Spleen (tissue), 7 donors: Measurements from ENCODE around the gene SETBP1.

ENCODE experiments used
- POLR2AphosphoS5 ChIP-seq, 3 donors: sonication (generic); formaldehyde crosslinking; IDR thresholded peaks; one replicate each; pipeline ENCODE4 v1.5.1; 2017; ENCODE audit warnings: antibody characterized with exemption in 3 of 3
- TF ChIP-seq, protein P1 (sequence below), 11 experiments: fragments of 200-600 bp in 7 of 11; fragments of 450-650 bp in 4 of 11; sonication (generic) in 4 of 11; IDR thresholded peaks in 8 of 11; conservative IDR thresholded peaks in 3 of 11; 1 replicate in 7 of 11; 2 replicates in 4 of 11; pipeline versions ENCODE4 v1.4.0 to v1.8.0; 2016 to 2021; ENCODE audit warnings: antibody characterized with exemption in 11 of 11, inconsistent platforms in 4 of 11, mild to moderate bottlenecking in 1 of 11
- donor health status: DM: no; HTN: no; CAD: no; lungs with moderate emphysema.
- donor health status: DM: no; HTN: no; CAD: no.
- donor health status: DM: no; HTN: no; CAD: no.

DNA sequence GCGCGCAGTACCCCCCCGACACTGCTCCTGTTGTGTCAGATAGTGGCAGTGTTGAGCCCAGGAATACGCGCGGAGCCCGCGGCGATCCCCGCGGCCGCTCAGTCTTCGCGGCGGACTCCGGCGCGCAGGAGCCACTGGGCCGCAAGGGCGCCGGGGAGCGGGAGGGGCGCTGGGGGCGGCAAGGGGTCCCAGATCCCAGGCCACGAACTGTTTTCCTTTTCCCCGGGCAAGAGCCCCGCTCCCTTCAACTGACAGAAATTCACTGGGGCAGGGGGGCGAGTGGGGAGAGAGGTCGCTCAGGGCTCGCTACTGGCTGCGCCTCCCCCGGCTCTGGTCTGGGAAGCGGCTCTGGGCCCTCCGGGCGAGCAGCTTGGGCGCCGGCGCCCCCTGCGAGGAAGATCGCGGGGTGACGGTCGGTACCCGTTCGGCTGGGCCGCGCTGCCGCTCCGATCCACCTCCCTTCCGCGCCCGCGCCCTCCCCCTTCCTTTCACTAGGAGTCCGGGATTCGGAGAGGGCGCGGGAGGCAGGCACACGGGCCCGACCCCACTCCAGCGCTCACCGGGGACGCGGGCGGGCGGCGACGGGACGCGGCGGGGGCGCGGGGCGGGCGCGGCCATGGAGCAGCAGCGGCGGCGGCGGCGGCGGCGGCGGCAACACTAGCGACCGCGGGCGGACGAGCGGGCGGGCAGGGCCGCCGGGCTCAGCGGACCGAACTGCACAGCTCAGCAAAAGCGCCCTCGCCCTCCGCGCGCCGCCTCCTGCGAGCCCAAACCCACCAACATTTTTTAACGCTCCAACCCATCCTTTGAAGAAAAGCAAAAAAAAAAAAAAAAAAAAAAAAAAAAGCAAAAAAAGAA lies 1.4 kb upstream of the SETBP1 start:
- TF ChIP-seq POLR2AphosphoS5 (IDR thresholded peaks at IDR 0.05), result peak; percentile 94 to 95 (median 94)
- TF ChIP-seq, protein P1, sequence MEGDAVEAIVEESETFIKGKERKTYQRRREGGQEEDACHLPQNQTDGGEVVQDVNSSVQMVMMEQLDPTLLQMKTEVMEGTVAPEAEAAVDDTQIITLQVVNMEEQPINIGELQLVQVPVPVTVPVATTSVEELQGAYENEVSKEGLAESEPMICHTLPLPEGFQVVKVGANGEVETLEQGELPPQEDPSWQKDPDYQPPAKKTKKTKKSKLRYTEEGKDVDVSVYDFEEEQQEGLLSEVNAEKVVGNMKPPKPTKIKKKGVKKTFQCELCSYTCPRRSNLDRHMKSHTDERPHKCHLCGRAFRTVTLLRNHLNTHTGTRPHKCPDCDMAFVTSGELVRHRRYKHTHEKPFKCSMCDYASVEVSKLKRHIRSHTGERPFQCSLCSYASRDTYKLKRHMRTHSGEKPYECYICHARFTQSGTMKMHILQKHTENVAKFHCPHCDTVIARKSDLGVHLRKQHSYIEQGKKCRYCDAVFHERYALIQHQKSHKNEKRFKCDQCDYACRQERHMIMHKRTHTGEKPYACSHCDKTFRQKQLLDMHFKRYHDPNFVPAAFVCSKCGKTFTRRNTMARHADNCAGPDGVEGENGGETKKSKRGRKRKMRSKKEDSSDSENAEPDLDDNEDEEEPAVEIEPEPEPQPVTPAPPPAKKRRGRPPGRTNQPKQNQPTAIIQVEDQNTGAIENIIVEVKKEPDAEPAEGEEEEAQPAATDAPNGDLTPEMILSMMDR (IDR thresholded peaks at IDR 0.05 in 8 of 11, conservative IDR thresholded peaks at IDR 0.05 in 3 of 11), result peak; percentile 50 to 83 (median 71)
